Tibial nerve (tissue), 3 donors: ENCODE measurements around the gene MFAP3L.

Source experiments
- POLR2A ChIP-seq, 2 donors: fragments of 450-650 bp; IDR thresholded peaks; one replicate each; pipeline ENCODE4 v1.6.1; 2017; ENCODE audit warnings: antibody characterized with exemption in 2 of 2, mild to moderate bottlenecking in 2 of 2, moderate library complexity in 2 of 2
- TF ChIP-seq, protein P1 (sequence below), 5 experiments: fragments of 200-600 bp in 3 of 5; fragments of 450-650 bp in 2 of 5; sonication (generic) in 3 of 5; IDR thresholded peaks; one replicate each; pipeline ENCODE4 v1.5.1; 2016 to 2019; ENCODE audit warnings: antibody characterized with exemption in 5 of 5, mild to moderate bottlenecking in 3 of 5, moderate library complexity in 2 of 5

DNA sequence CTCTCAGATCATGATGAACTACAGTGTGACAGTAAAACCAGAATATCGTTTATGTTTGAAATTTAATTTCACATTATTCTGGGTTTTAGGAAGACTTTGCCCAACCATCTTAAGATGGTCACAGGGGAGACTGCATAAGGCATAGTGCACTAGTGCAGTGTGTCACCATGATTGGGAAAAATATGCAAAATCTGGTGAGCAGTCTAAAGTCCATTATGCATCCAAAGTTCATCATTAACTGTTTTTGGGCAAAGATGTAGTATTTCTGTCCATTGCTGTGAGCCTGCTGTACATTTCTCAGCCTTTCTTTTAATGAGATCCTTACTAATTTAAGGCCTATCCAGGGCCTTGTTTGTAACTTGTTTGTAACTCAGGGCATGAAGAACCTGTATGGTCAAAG is 11.3 kb upstream of the MFAP3L start:
- TF ChIP-seq, protein P1, sequence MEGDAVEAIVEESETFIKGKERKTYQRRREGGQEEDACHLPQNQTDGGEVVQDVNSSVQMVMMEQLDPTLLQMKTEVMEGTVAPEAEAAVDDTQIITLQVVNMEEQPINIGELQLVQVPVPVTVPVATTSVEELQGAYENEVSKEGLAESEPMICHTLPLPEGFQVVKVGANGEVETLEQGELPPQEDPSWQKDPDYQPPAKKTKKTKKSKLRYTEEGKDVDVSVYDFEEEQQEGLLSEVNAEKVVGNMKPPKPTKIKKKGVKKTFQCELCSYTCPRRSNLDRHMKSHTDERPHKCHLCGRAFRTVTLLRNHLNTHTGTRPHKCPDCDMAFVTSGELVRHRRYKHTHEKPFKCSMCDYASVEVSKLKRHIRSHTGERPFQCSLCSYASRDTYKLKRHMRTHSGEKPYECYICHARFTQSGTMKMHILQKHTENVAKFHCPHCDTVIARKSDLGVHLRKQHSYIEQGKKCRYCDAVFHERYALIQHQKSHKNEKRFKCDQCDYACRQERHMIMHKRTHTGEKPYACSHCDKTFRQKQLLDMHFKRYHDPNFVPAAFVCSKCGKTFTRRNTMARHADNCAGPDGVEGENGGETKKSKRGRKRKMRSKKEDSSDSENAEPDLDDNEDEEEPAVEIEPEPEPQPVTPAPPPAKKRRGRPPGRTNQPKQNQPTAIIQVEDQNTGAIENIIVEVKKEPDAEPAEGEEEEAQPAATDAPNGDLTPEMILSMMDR (IDR thresholded peaks at IDR 0.05) = no peak
- TF ChIP-seq POLR2A (IDR thresholded peaks at IDR 0.05) = no peak
